ENCODE results near the gene NELFA. TPM values are rescaled to one million over a fixed set of nuclear protein-coding genes. Genes with fewer than 3 reads are reported as not detected.
"Not testable (repeated sequence)": the region's sequence is repeated elsewhere in the genome, so short reads cannot be mapped to it uniquely, and the experiment has no call there.

The NELFA gene
- total RNA-seq, 6 donors from 2014 or later, result 16.7 to 43.0 (median 27.3) TPM

DNA sequence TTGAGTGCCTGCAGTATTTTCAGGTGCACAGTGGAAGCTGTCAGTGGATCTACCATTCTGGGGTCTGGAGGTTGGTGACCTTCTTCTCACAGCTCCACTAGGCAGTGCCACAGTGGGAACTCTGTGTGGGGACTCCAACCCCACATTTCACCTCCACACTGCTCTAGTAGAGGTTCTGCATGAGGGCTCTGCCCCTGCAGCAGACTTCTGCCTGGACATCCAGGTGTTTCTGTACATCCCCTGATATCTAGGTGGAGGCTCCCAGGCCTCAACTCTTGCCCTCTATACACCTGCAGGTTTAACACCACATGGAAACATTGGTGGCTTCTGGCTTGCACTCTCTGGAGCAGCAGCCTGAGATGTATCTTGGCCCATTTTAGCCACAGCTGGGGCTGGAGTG lies 17.0 kb upstream of the NELFA start:
- no peaks in the 10 kb centered on the region for H3K4me1 ChIP-seq
- TF ChIP-seq, protein P1, sequence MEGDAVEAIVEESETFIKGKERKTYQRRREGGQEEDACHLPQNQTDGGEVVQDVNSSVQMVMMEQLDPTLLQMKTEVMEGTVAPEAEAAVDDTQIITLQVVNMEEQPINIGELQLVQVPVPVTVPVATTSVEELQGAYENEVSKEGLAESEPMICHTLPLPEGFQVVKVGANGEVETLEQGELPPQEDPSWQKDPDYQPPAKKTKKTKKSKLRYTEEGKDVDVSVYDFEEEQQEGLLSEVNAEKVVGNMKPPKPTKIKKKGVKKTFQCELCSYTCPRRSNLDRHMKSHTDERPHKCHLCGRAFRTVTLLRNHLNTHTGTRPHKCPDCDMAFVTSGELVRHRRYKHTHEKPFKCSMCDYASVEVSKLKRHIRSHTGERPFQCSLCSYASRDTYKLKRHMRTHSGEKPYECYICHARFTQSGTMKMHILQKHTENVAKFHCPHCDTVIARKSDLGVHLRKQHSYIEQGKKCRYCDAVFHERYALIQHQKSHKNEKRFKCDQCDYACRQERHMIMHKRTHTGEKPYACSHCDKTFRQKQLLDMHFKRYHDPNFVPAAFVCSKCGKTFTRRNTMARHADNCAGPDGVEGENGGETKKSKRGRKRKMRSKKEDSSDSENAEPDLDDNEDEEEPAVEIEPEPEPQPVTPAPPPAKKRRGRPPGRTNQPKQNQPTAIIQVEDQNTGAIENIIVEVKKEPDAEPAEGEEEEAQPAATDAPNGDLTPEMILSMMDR (IDR thresholded peaks at IDR 0.05), result no peak
- no peak for TF ChIP-seq POLR2AphosphoS5 (IDR thresholded peaks at IDR 0.05)
- no peak for TF ChIP-seq EP300 (IDR thresholded peaks at IDR 0.05)
- H3K27me3 ChIP-seq, result no peaks in the 10 kb centered on the region
- no peaks in the 10 kb centered on the region for H3K36me3 ChIP-seq
- ATAC-seq (ENCODE audit: low FRiP score in 2 of 2) (no peak), DNase-seq (no peak)
- no peaks in the 10 kb centered on the region for H3K9me3 ChIP-seq
- no peak overlapping the region for H3K27ac ChIP-seq
- H3K4me3 ChIP-seq, result no peak overlapping the region

DNA sequence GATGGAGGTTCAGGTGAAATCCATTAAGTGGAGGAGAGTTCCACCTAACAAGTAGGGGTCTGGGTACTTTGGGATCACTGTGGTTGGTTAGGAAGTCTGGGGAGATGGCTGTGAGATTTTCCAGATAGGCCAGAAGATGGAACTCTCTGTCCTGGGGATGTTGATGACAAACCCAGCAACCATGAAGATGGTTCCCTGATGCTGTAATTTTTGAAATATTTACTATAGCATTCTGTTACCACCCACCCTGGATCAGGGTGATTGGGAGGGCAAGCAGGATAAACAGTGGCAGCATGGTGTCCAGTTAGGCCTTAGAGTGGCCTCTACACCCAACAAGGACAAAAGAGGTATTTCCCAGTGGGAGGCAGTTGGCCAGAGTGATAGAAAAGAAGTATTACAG lies 15.9 kb upstream of the NELFA start:
- H3K36me3 ChIP-seq, result no peaks in the 10 kb centered on the region
- no peak overlapping the region for H3K27ac ChIP-seq
- ATAC-seq (ENCODE audit: low FRiP score in 2 of 2) (no peak), DNase-seq (no peak)
- H3K4me3 ChIP-seq, result no peak overlapping the region
- no peaks in the 10 kb centered on the region for H3K27me3 ChIP-seq
- TF ChIP-seq EP300 (IDR thresholded peaks at IDR 0.05), result no peak
- TF ChIP-seq, protein P1 (IDR thresholded peaks at IDR 0.05), result no peak
- TF ChIP-seq POLR2AphosphoS5 (IDR thresholded peaks at IDR 0.05), result no peak
- no peak for TF ChIP-seq POLR2A (IDR thresholded peaks at IDR 0.05)
- H3K4me1 ChIP-seq, result no peaks in the 10 kb centered on the region
- no peaks in the 10 kb centered on the region for H3K9me3 ChIP-seq

DNA sequence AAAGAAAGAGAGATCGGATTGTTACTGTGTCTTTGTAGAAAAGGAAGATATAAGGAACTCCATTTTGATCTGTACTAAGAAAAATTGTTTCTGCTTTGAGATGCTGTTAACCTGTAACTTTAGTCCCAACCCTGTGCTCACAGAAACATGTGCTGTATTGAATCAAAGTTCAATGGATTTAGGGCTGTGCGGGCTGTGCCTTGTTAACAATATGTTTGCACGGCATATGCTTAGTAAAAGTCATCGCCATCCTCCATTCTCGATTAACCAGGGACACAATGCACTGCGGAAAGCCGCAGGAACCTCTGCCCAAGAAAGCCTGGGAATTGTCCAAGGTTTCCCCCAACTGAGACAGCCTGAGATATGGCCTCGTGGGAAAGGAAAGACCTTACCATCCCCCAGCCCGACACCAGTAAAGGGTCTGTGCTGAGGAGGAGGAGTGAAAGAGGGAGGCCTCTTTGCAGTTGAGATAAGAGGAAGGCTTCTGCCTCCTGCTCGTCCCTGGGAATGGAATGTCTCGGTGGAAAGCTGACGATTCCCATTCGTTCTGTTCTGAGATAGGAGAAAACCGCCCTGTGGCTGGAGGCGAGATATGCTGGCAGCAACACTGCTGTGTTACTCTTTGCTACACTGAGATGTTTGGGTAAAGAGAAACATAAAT lies 12.7 kb upstream of the NELFA start:
- ATAC-seq (ENCODE audit: low FRiP score in 2 of 2); H3K4me1 ChIP-seq; H3K27ac ChIP-seq; DNase-seq; H3K4me3 ChIP-seq; H3K9me3 ChIP-seq; H3K36me3 ChIP-seq; H3K27me3 ChIP-seq: not testable (repeated sequence)
- WGBS, 2 donors, result 27 to 31% methylated on average over 13 to 15 of the region's 15 CpGs

DNA sequence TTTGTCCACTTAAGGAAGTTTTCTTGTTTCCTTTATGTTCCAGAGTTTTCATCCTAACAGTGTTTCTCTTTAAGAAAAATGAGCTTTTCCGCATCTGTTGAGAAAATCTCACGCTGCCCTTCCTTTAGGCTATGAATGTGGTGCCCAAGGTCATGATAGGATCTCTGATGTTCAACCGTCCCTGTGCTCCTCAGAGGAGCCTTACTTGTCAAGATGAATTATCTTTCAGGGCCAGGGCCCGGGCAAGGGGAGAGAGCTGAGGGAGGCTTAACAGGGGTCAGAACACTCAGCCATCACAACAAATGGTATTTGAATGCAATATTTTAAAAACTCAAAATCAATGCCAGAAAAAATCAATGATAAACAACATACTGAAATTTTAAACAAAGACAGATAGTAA lies 6.2 kb upstream of the NELFA start:
- WGBS, 2 donors, result 63 to 89% methylated on average over 4 of the region's 4 CpGs
- no peaks in the 10 kb centered on the region for H3K36me3 ChIP-seq
- H3K4me3 ChIP-seq, result no peak overlapping the region
- H3K27ac ChIP-seq, result no peak overlapping the region
- peaks cover 2 to 4% (median 3%) of the 10 kb centered on the region in 4 donors for H3K4me1 ChIP-seq
- TF ChIP-seq POLR2AphosphoS5 (IDR thresholded peaks at IDR 0.05), result no peak
- TF ChIP-seq, protein P1 (IDR thresholded peaks at IDR 0.05), result no peak
- no peak for TF ChIP-seq POLR2A (IDR thresholded peaks at IDR 0.05)
- no peak for TF ChIP-seq EP300 (IDR thresholded peaks at IDR 0.05)
- no peaks in the 10 kb centered on the region for H3K9me3 ChIP-seq
- ATAC-seq (ENCODE audit: low FRiP score in 2 of 2) (no peak), DNase-seq (no peak)
- no peaks in the 10 kb centered on the region for H3K27me3 ChIP-seq

DNA sequence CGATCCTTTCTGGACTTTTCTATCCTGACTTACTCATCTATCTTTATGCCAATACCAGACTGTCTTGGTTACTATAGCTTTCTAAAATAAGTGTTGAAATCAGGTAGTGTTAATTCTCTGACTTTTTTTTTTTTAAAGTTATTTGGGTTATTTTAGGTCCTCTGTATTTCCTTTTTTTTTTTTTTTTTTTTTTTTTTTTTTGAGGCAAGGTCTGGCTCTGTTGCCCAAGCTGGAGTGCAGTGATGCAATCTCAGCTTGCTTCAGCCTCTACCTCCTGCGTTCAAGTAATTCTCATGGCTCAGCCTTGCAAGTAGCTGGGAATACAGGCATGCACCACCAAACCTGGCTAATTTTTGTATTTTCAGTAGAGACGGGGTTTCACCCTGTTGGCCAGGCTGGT lies 2.8 kb upstream of the NELFA start:
- Histone ChIP-seq H3K9me3 (no peaks in the 10 kb centered on the region), H3K27me3 (no peaks in the 10 kb centered on the region), H3K4me3 (no peak overlapping the region), H3K4me1 (peaks cover 15 to 27% (median 22%) of the 10 kb centered on the region in 4 donors), H3K27ac (no peak overlapping the region), H3K36me3 (no peaks in the 10 kb centered on the region)
- DNase-seq (peak in 1 of 2 donors; percentile 71), ATAC-seq (ENCODE audit: low FRiP score in 2 of 2) (no peak)
- 55 to 71% methylated on average over 3 of the region's 3 CpGs for WGBS, 2 donors
- no peak for TF ChIP-seq EP300 (IDR thresholded peaks at IDR 0.05)
- no peak for TF ChIP-seq POLR2AphosphoS5 (IDR thresholded peaks at IDR 0.05)
- TF ChIP-seq, protein P1 (IDR thresholded peaks at IDR 0.05), result no peak
